Measurements from ENCODE around the gene COPB1.
A peak's percentile ranks its signal among the peaks of the same experiment; 100 is the strongest.

The COPB1 gene

GRCh38 chr11:14529321-14529720, 29.7 kb upstream of the COPB1 start:
- H3K4me3 ChIP-seq (IDR thresholded peaks at IDR 0.05; ENCODE audit: insufficient read depth, low read depth, low read length), result no peak overlapping the region
- no peaks in the 10 kb centered on the region for H3K27me3 ChIP-seq (ENCODE audit: insufficient read depth, low read depth)
- no peak overlapping the region for H2AFZ ChIP-seq (ENCODE audit: low read depth)
- H3K4me1 ChIP-seq (ENCODE audit: low read depth, poor library complexity, severe bottlenecking), result no peaks in the 10 kb centered on the region
- H3K79me2 ChIP-seq (ENCODE audit: insufficient read depth, low read depth), result no peaks in the 10 kb centered on the region
- no peak overlapping the region for H3K27ac ChIP-seq
- H4K20me1 ChIP-seq (ENCODE audit: insufficient read depth), result no peaks in the 10 kb centered on the region
- H3K4me2 ChIP-seq, result no peak overlapping the region
- no peaks in the 10 kb centered on the region for H3K36me3 ChIP-seq (ENCODE audit: insufficient read depth)
- TF ChIP-seq CTCF (conservative IDR thresholded peaks at IDR 0.05; ENCODE audit: low read depth, low read length), result no peak
- H3K9ac ChIP-seq, result no peak overlapping the region

- Histone ChIP-seq H3K27ac (no peak overlapping the region), H3K79me2 (ENCODE audit: insufficient read depth, low read depth) (peaks cover 23% of the 10 kb centered on the region), H2AFZ (ENCODE audit: low read depth) (no peak overlapping the region), H3K9ac (no peak overlapping the region), H4K20me1 (ENCODE audit: insufficient read depth) (no peaks in the 10 kb centered on the region), H3K4me2 (no peak overlapping the region), H3K4me3 (IDR thresholded peaks at IDR 0.05; ENCODE audit: insufficient read depth, low read depth, low read length) (no peak overlapping the region), H3K27me3 (ENCODE audit: insufficient read depth, low read depth) (no peaks in the 10 kb centered on the region), H3K36me3 (ENCODE audit: insufficient read depth) (no peaks in the 10 kb centered on the region), H3K4me1 (ENCODE audit: low read depth, poor library complexity, severe bottlenecking) (peaks cover 18% of the 10 kb centered on the region)
- no peak for TF ChIP-seq CTCF (conservative IDR thresholded peaks at IDR 0.05; ENCODE audit: low read depth, low read length)
These were observed 23.2 kb upstream of the COPB1 start for GRCh38 chr11:14522801-14523200.

GRCh38 chr11:14522245-14522644, 22.6 kb upstream of the COPB1 start:
- Histone ChIP-seq H4K20me1 (ENCODE audit: insufficient read depth) (no peaks in the 10 kb centered on the region), H2AFZ (ENCODE audit: low read depth) (no peak overlapping the region), H3K27ac (no peak overlapping the region), H3K4me1 (ENCODE audit: low read depth, poor library complexity, severe bottlenecking) (peaks cover 23% of the 10 kb centered on the region), H3K36me3 (ENCODE audit: insufficient read depth) (no peaks in the 10 kb centered on the region), H3K27me3 (ENCODE audit: insufficient read depth, low read depth) (no peaks in the 10 kb centered on the region), H3K4me3 (IDR thresholded peaks at IDR 0.05; ENCODE audit: insufficient read depth, low read depth, low read length) (no peak overlapping the region), H3K4me2 (no peak overlapping the region), H3K79me2 (ENCODE audit: insufficient read depth, low read depth) (peaks cover 29% of the 10 kb centered on the region), H3K9ac (no peak overlapping the region)
- TF ChIP-seq CTCF (conservative IDR thresholded peaks at IDR 0.05; ENCODE audit: low read depth, low read length), result no peak

- H3K9ac ChIP-seq, result peak overlapping the region; percentile 98
- no peaks in the 10 kb centered on the region for H3K27me3 ChIP-seq (ENCODE audit: insufficient read depth, low read depth)
- peaks cover 6% of the 10 kb centered on the region; the same call in 1 of the 2 replicates for H3K36me3 ChIP-seq (ENCODE audit: insufficient read depth)
- H2AFZ ChIP-seq (ENCODE audit: low read depth), result peak overlapping the region; percentile 82
- no peaks in the 10 kb centered on the region for H4K20me1 ChIP-seq (ENCODE audit: insufficient read depth)
- H3K4me1 ChIP-seq (ENCODE audit: low read depth, poor library complexity, severe bottlenecking), result peaks cover 26% of the 10 kb centered on the region
- peaks cover 43% of the 10 kb centered on the region for H3K79me2 ChIP-seq (ENCODE audit: insufficient read depth, low read depth)
- TF ChIP-seq CTCF (conservative IDR thresholded peaks at IDR 0.05; ENCODE audit: low read depth, low read length), result no peak
- peak overlapping the region; percentile 87 for H3K4me2 ChIP-seq
- no peak overlapping the region for H3K4me3 ChIP-seq (IDR thresholded peaks at IDR 0.05; ENCODE audit: insufficient read depth, low read depth, low read length)
- H3K27ac ChIP-seq, result peak overlapping the region; percentile 92
These were observed 21.1 kb upstream of the COPB1 start for GRCh38 chr11:14520747-14521151.

Measured in KMS-11 (cell line).